Astrocyte (in vitro differentiated cells and primary cell): ENCODE results near the gene PCYOX1L. TPM values are rescaled to one million over a fixed set of nuclear protein-coding genes. Genes with fewer than 3 reads are reported as not detected.
"Not testable (repeated sequence)": the region's sequence is repeated elsewhere in the genome, so short reads cannot be mapped to it uniquely, and the experiment has no call there.

Experiments used
- DNase-seq: peaks from one replicate; pipeline ENCODE4 v3.0.0-alpha.2; 2010; ENCODE audit warnings: low read depth
- FAIRE-seq: peaks from 2 replicates; lab custom pipeline; 2011; peaks lifted over from hg19 to GRCh38; lab: Jason Lieb, UNC
- H2AFZ ChIP-seq: 2 replicates; pipeline ENCODE4 v1.6.0; 2012; ENCODE audit warnings: low read depth, low read length, inconsistent platforms
- H3K27ac ChIP-seq: 2 replicates; pipeline ENCODE4 v1.5.1; 2011; ENCODE audit warnings: low read depth, low read length, inconsistent platforms
- H3K27me3 ChIP-seq: 2 replicates; pipeline ENCODE4 v1.6.0; 2011; ENCODE audit warnings: low read length, inconsistent platforms; ENCODE audit not compliant: insufficient read depth
- H3K36me3 ChIP-seq: 2 replicates; pipeline ENCODE4 v1.5.1; 2011; ENCODE audit warnings: low read length, inconsistent platforms; ENCODE audit not compliant: insufficient read depth
- H3K4me1 ChIP-seq: 2 replicates; pipeline ENCODE4 v1.5.1; 2011; ENCODE audit warnings: low read length, inconsistent platforms; ENCODE audit not compliant: insufficient read depth
- H3K4me2 ChIP-seq: 2 replicates; pipeline ENCODE4 v1.6.0; 2012; ENCODE audit warnings: low read length, inconsistent platforms
- H3K4me3 ChIP-seq: 2 replicates; pipeline ENCODE4 v1.5.1; 2011; ENCODE audit warnings: low read depth, mild to moderate bottlenecking, low read length, inconsistent platforms; ENCODE audit not compliant: insufficient read depth
- H3K79me2 ChIP-seq: 2 replicates; pipeline ENCODE4 v1.6.0; 2012; ENCODE audit warnings: mild to moderate bottlenecking, low read length, inconsistent platforms; ENCODE audit not compliant: insufficient read depth
- H3K9ac ChIP-seq: 2 replicates; pipeline ENCODE4 v1.6.0; 2012; ENCODE audit warnings: mild to moderate bottlenecking, low read length, inconsistent platforms
- H3K9me3 ChIP-seq: 2 replicates; pipeline ENCODE4 v1.5.1; 2012; ENCODE audit warnings: low read depth, mild to moderate bottlenecking, low read length, inconsistent platforms; ENCODE audit not compliant: insufficient read depth
- H4K20me1 ChIP-seq: 2 replicates; pipeline ENCODE4 v1.6.0; 2012; ENCODE audit warnings: low read length, inconsistent platforms; ENCODE audit not compliant: insufficient read depth
- H3K27ac Mint-ChIP-seq: one replicate; pipeline ENCODE4 v1.8.0; 2021; ENCODE audit warnings: mild to moderate bottlenecking, mixed read lengths; ENCODE audit not compliant: unreplicated experiment
- H3K27me3 Mint-ChIP-seq: one replicate; pipeline ENCODE4 v1.8.0; 2021; ENCODE audit warnings: low read depth, mixed read lengths; ENCODE audit not compliant: unreplicated experiment
- H3K36me3 Mint-ChIP-seq: one replicate; pipeline ENCODE4 v1.8.0; 2021; ENCODE audit warnings: low read depth, mixed read lengths; ENCODE audit not compliant: unreplicated experiment
- H3K4me1 Mint-ChIP-seq: one replicate; pipeline ENCODE4 v1.8.0; 2021; ENCODE audit warnings: low read depth, mixed read lengths; ENCODE audit not compliant: unreplicated experiment
- H3K4me3 Mint-ChIP-seq: one replicate; pipeline ENCODE4 v1.8.0; 2021; ENCODE audit warnings: mild to moderate bottlenecking, moderate library complexity, mixed read lengths; ENCODE audit not compliant: unreplicated experiment
- H3K9me3 Mint-ChIP-seq: one replicate; pipeline ENCODE4 v1.8.0; 2021; ENCODE audit warnings: mild to moderate bottlenecking, mixed read lengths; ENCODE audit not compliant: unreplicated experiment
- CTCF ChIP-seq: IDR thresholded peaks from 2 replicates; pipeline ENCODE4 v1.5.1; 2011; ENCODE audit warnings: low read depth, mild to moderate bottlenecking, inconsistent platforms, low read length, moderate library complexity; ENCODE audit not compliant: insufficient read depth
- EZH2 ChIP-seq: IDR thresholded peaks from 2 replicates; pipeline ENCODE4 v1.6.1; 2012; ENCODE audit warnings: mild to moderate bottlenecking, low read length, inconsistent platforms; ENCODE audit not compliant: insufficient read depth
- total RNA-seq: library from RNA; stranded (reverse); gene quantifications from 2 replicates; pipeline ENCODE4 v1.2.1, GENCODE V29; 2021

PCYOX1L gene
- total RNA-seq, 1 donor from 2014 or later, result 16.6 TPM

DNA sequence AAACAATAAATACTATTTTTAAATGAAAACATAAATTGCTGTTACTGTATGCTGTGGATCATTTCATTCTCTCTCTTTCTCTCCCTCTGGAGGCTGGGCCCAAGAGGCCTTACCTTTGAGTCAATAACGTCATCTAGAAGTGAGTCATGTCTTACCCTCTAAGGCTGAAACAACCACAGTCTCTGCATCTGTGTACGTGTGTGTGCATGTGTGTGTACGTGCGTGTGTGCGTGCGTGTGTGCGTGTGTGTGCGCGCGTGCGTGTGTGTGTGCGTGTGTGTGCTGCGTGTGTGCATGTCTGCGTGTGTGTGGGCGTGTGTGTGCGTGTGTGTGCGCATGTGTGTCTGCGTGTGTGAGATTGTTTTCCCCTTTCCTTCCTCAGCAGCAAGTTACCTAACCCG lies 34.9 kb downstream of the PCYOX1L start:
- no peak for TF ChIP-seq EZH2
- no peak for TF ChIP-seq CTCF
- no peaks in the 10 kb centered on the region for H3K27me3 Mint-ChIP-seq
- H3K9me3 Mint-ChIP-seq, result peaks cover 2% of the 10 kb centered on the region
- H3K27ac Mint-ChIP-seq, result peak overlapping the region; percentile 60
- Histone ChIP-seq H3K79me2 (no peaks in the 10 kb centered on the region), H4K20me1 (no peaks in the 10 kb centered on the region), H2AFZ (no peak overlapping the region), H3K9me3 (no peaks in the 10 kb centered on the region), H3K27me3 (no peaks in the 10 kb centered on the region), H3K27ac (no peak overlapping the region), H3K4me1 (peaks cover 13% of the 10 kb centered on the region), H3K4me2 (no peak overlapping the region), H3K36me3 (no peaks in the 10 kb centered on the region), H3K9ac (no peak overlapping the region), H3K4me3 (no peak overlapping the region)
- FAIRE-seq (no peak), DNase-seq (peak; percentile 83)
- peaks cover 38% of the 10 kb centered on the region for H3K4me1 Mint-ChIP-seq
- no peak overlapping the region for H3K4me3 Mint-ChIP-seq
- H3K36me3 Mint-ChIP-seq, result no peaks in the 10 kb centered on the region

DNA sequence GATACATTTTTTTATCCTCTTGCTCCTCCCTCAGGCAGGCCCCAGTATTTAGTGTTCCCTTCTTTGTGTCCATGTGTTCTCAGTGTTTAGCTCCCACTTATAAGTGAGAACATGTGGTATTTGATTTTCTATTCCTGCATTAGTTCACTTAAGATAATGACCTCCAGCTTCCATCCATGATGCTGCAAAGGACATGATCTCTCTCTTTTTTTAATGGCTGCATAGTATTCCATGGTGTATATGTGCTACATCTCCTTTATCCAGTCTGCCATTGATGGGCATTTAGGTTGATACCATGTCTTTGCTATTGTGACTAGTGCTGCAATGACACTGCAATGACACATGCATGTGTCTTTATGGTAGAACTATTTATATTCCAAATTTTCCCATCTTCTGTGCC lies 37.1 kb downstream of the PCYOX1L start:
- H3K4me2 ChIP-seq, H3K27me3 ChIP-seq, H3K27ac ChIP-seq, H4K20me1 ChIP-seq, H3K9me3 Mint-ChIP-seq, H3K36me3 Mint-ChIP-seq, H3K9ac ChIP-seq, FAIRE-seq, H3K27ac Mint-ChIP-seq, H3K36me3 ChIP-seq, DNase-seq, H3K4me3 ChIP-seq, H3K79me2 ChIP-seq, H2AFZ ChIP-seq, H3K9me3 ChIP-seq, H3K4me3 Mint-ChIP-seq, H3K4me1 ChIP-seq, H3K27me3 Mint-ChIP-seq: not testable (repeated sequence)
- H3K4me1 Mint-ChIP-seq, result peaks cover 27% of the 10 kb centered on the region

- H3K36me3 Mint-ChIP-seq, result no peaks in the 10 kb centered on the region
- H3K9me3 Mint-ChIP-seq, result peaks cover 2% of the 10 kb centered on the region
- H3K27me3 ChIP-seq, result no peaks in the 10 kb centered on the region
- H3K9ac ChIP-seq, result no peak overlapping the region
- DNase-seq (peak; percentile 71), FAIRE-seq (no peak)
- H3K4me2 ChIP-seq, result no peak overlapping the region
- no peaks in the 10 kb centered on the region for H3K36me3 ChIP-seq
- no peak overlapping the region for H3K27ac ChIP-seq
- H3K27me3 Mint-ChIP-seq, result no peaks in the 10 kb centered on the region
- H3K79me2 ChIP-seq, result no peaks in the 10 kb centered on the region
- H3K27ac Mint-ChIP-seq, result no peak overlapping the region
- H4K20me1 ChIP-seq, result no peaks in the 10 kb centered on the region
- peaks cover 22% of the 10 kb centered on the region for H3K4me1 Mint-ChIP-seq
- H3K4me3 Mint-ChIP-seq, result no peak overlapping the region
- no peak overlapping the region for H3K4me3 ChIP-seq
- TF ChIP-seq EZH2 (no peak), CTCF (no peak)
- H2AFZ ChIP-seq, result no peak overlapping the region
- H3K9me3 ChIP-seq, result no peaks in the 10 kb centered on the region
- H3K4me1 ChIP-seq, result peaks cover 5% of the 10 kb centered on the region
Observed at GRCh38 chr5:149397530-149397929, 39.7 kb downstream of the PCYOX1L start.

- FAIRE-seq, H4K20me1 ChIP-seq, H3K36me3 ChIP-seq, H3K4me3 ChIP-seq, H3K9me3 ChIP-seq, H3K4me3 Mint-ChIP-seq, H3K79me2 ChIP-seq, H3K27ac ChIP-seq, H2AFZ ChIP-seq, H3K9ac ChIP-seq, H3K9me3 Mint-ChIP-seq, DNase-seq, H3K4me2 ChIP-seq, H3K27ac Mint-ChIP-seq, H3K4me1 ChIP-seq, H3K27me3 Mint-ChIP-seq, H3K36me3 Mint-ChIP-seq, H3K27me3 ChIP-seq: not testable (repeated sequence)
- peaks cover 19% of the 10 kb centered on the region for H3K4me1 Mint-ChIP-seq
Observed at GRCh38 chr5:149398747-149399266, 41.0 kb downstream of the PCYOX1L start.
